GM12878 (cell line): ENCODE data around the gene FANCI. TPM values are rescaled to one million over a fixed set of nuclear protein-coding genes. Genes with fewer than 3 reads are reported as not detected.

Experiments
- ATAC-seq: fragments of 200-7000 bp; cut with Tn5 transposase; 3 replicates; pipeline ENCODE4 v1.9.1; 2020; ENCODE audit warnings: mild to moderate bottlenecking, moderate library complexity
- BruUV-seq: library from RNA; stranded (reverse); fragments of 400-500 nt; replicated peaks from 2 replicates; lab custom pipeline; 2021; lab: Mats Ljungman, UMichigan
- CTCF ChIA-PET: fragments of 300-600 bp; sonication (Branson Sonifier 250); formaldehyde crosslinking; extraction: SDS; loops from one replicate; lab custom pipeline; 2021; ENCODE audit warnings: inconsistent platforms; lab: Yijun Ruan, JAX
- POLR2A ChIA-PET: fragments of 350-600 bp; formaldehyde crosslinking; extraction: SDS; loops from one replicate; lab custom pipeline; 2021; ENCODE audit warnings: inconsistent platforms; lab: Charles Lee
- RAD21 ChIA-PET: fragments of 300-600 bp; sonication (Branson Sonifier 250); formaldehyde crosslinking; loops from one replicate; lab custom pipeline; 2023; ENCODE audit warnings: antibody characterized with exemption; ENCODE audit not compliant: unreplicated experiment; lab: Charles Lee
- SMC1A ChIA-PET: fragments of 300-600 bp; sonication (Branson Sonifier 250); formaldehyde crosslinking; loops from one replicate; lab custom pipeline; 2023; ENCODE audit not compliant: unreplicated experiment, uncharacterized antibody; lab: Charles Lee
- DNase-seq: peaks from one replicate; pipeline ENCODE4 v3.0.0-alpha.2; 2011; ENCODE audit warnings: low read depth, low spot score
- FAIRE-seq: peaks from 3 replicates; lab custom pipeline; 2011; peaks lifted over from hg19 to GRCh38; lab: Jason Lieb, UNC
- H2AFZ ChIP-seq: 2 replicates; pipeline ENCODE4 v1.6.0; 2011; ENCODE audit warnings: low read depth, low read length, control low read depth; ENCODE audit not compliant: control insufficient read depth
- H3K27ac ChIP-seq: 2 replicates; pipeline ENCODE4 v1.5.1; 2011; ENCODE audit warnings: control low read depth; ENCODE audit not compliant: control insufficient read depth, insufficient read depth
- H3K27me3 ChIP-seq, 2 experiments: replicated peaks in 1 of 2; 2 replicates each; pipeline versions ENCODE4 v1.6.0 to v1.6.1; 2011; ENCODE audit warnings: low read length in 1 of 2; ENCODE audit not compliant: control insufficient read depth in 2 of 2, insufficient read depth in 2 of 2
- H3K36me3 ChIP-seq, 2 experiments: 2 replicates each; pipeline ENCODE4 v1.5.1; 2011; ENCODE audit warnings: low read length in 1 of 2; ENCODE audit not compliant: control insufficient read depth in 2 of 2, insufficient read depth in 2 of 2
- H3K4me1 ChIP-seq: 2 replicates; pipeline ENCODE4 v1.6.1; 2011; ENCODE audit warnings: mild to moderate bottlenecking, low read length, moderate library complexity, mixed read lengths; ENCODE audit not compliant: control insufficient read depth, insufficient read depth
- H3K4me2 ChIP-seq: 2 replicates; pipeline ENCODE4 v1.6.0; 2011; ENCODE audit warnings: control low read depth; ENCODE audit not compliant: control insufficient read depth, insufficient read depth
- H3K4me3 ChIP-seq: fragments of 200-600 bp; sonication (generic); 2 replicates; pipeline ENCODE4 v1.5.1; 2016
- H3K79me2 ChIP-seq: 2 replicates; pipeline ENCODE4 v1.6.0; 2011; ENCODE audit warnings: low read length; ENCODE audit not compliant: control insufficient read depth, insufficient read depth
- H3K9ac ChIP-seq: 2 replicates; pipeline ENCODE4 v1.8.0; 2011; ENCODE audit warnings: low read length, control low read depth, mixed read lengths; ENCODE audit not compliant: control insufficient read depth, insufficient read depth
- H3K9me3 ChIP-seq: replicated peaks from 3 replicates; pipeline ENCODE4 v1.5.1; 2011; ENCODE audit warnings: mild to moderate bottlenecking, low read length; ENCODE audit not compliant: control insufficient read depth, insufficient read depth
- H4K20me1 ChIP-seq: 2 replicates; pipeline ENCODE4 v1.6.0; 2011; ENCODE audit not compliant: control insufficient read depth, insufficient read depth
- BACH1 ChIP-seq: fragments of 450-650 bp; IDR thresholded peaks from 2 replicates; pipeline ENCODE4 v1.6.1; 2017; ENCODE audit warnings: mild to moderate bottlenecking, borderline replicate concordance
- CHD1 ChIP-seq: IDR thresholded peaks from 2 replicates; pipeline ENCODE4 v1.6.1; 2012; ENCODE audit warnings: low read depth, low read length, improper control_type of control experiment
- CUX1 ChIP-seq: IDR thresholded peaks from 2 replicates; pipeline ENCODE4 v1.6.1; 2012; ENCODE audit warnings: improper control_type of control experiment, low read depth, low read length; ENCODE audit not compliant: insufficient replicate concordance
- E4F1 ChIP-seq: fragments of 450-650 bp; IDR thresholded peaks from 2 replicates; pipeline ENCODE4 v1.6.1; 2018; ENCODE audit warnings: borderline replicate concordance, mild to moderate bottlenecking; ENCODE audit not compliant: partially characterized antibody
- ETV6 ChIP-seq, 2 experiments: fragments of 450-650 bp in 1 of 2; IDR thresholded peaks in 1 of 2; conservative IDR thresholded peaks in 1 of 2; 2 replicates each; pipeline ENCODE4 v1.6.1; 2014; ENCODE audit warnings: antibody characterized with exemption in 1 of 2, borderline replicate concordance in 1 of 2, low read depth in 1 of 2, mild to moderate bottlenecking in 1 of 2, moderate library complexity in 1 of 2
- FOXM1 ChIP-seq: IDR thresholded peaks from 2 replicates; pipeline ENCODE4 v1.6.1; 2012; ENCODE audit warnings: low read depth, mild to moderate bottlenecking, inconsistent platforms, low read length, moderate library complexity
- HDGF ChIP-seq: fragments of 450-650 bp; IDR thresholded peaks from 2 replicates; pipeline ENCODE4 v1.6.1; 2016; ENCODE audit warnings: antibody characterized with exemption
- IKZF1 ChIP-seq: fragments of 450-650 bp; conservative IDR thresholded peaks from 2 replicates; pipeline ENCODE4 v1.6.1; 2017; ENCODE audit warnings: antibody characterized with exemption, mild to moderate bottlenecking
- IRF3 ChIP-seq: fragments of 450-650 bp; IDR thresholded peaks from 2 replicates; pipeline ENCODE4 v1.6.1; 2014; ENCODE audit warnings: mild to moderate bottlenecking
- KAT2A ChIP-seq: conservative IDR thresholded peaks from 2 replicates; pipeline ENCODE4 v1.6.1; 2011; ENCODE audit warnings: low read depth, low read length; ENCODE audit not compliant: control insufficient read depth
- PML ChIP-seq: IDR thresholded peaks from 2 replicates; pipeline ENCODE4 v1.6.1; 2012; ENCODE audit warnings: low read length, inconsistent platforms
- POLR2AphosphoS2 ChIP-seq: IDR thresholded peaks from 2 replicates; pipeline ENCODE4 v1.6.1; 2011; ENCODE audit warnings: low read depth, mild to moderate bottlenecking, low read length, improper control_type of control experiment, moderate library complexity
- POLR2AphosphoS5 ChIP-seq: IDR thresholded peaks from 2 replicates; pipeline ENCODE4 v1.6.1; 2011; ENCODE audit warnings: mild to moderate bottlenecking, low read length, inconsistent platforms
- RAD21 ChIP-seq: IDR thresholded peaks from 2 replicates; pipeline ENCODE4 v1.6.1; 2011; ENCODE audit warnings: mild to moderate bottlenecking, low read depth, low read length, moderate library complexity; ENCODE audit not compliant: insufficient read depth
- SMARCA5 ChIP-seq: fragments of 450-650 bp; IDR thresholded peaks from 2 replicates; pipeline ENCODE4 v1.6.1; 2017; ENCODE audit warnings: mild to moderate bottlenecking
- WGBS: methylation state at CpG from one replicate; pipeline ENCODE4 v1.1.6; 2016; ENCODE audit warnings: low lambda C conversion rate; ENCODE audit not compliant: insufficient replicate concordance, insufficient coverage; ENCODE audit errors: missing lambda C conversion rate; 5-methylcytosine and 5-hydroxymethylcytosine counted together
- in situ Hi-C: fragments of 300-500 bp; cut with MboI; formaldehyde crosslinking; loops from 9 replicates; pipeline ENCODE4 v1.14.3; 2018; ENCODE audit warnings: mixed read lengths
- intact Hi-C: fragments of 100-400 bp; cut with micrococcal nuclease; formaldehyde crosslinking; loops from one replicate; pipeline ENCODE4 v1.14.2; 2022; ENCODE audit not compliant: unreplicated experiment
- polyA plus RNA-seq, 11 experiments: library from polyadenylated mRNA; depleted of rRNA in 4 of 11; unstranded in 6 of 11; stranded (reverse) in 5 of 11; fragments of >200 nt; fragmentation: Nextera tagmentation in 4 of 11; fragmentation: Illumina TruSeq in 1 of 11; extraction: Ambion mirVana in 4 of 11; extraction: Trizol in 1 of 11; gene quantifications; 1 replicate in 1 of 11; 2 replicates in 10 of 11; pipeline versions ENCODE4 v1.2.1 to v1.2.3, GENCODE V29; 2011 to 2016; ENCODE audit warnings: inconsistent platforms in 2 of 11, missing spikeins in 2 of 11, low read depth in 1 of 11
- total RNA-seq, 4 experiments: library from RNA; depleted of rRNA in 3 of 4; stranded (reverse); fragments of >200 nt in 3 of 4; fragmentation: Illumina TruSeq in 1 of 4; extraction: Trizol in 1 of 4; gene quantifications; 2 replicates each; pipeline versions ENCODE4 v1.2.1 to v1.2.3, GENCODE V29; 2013 to 2021

Gene FANCI
- total and polyA plus RNA-seq, 10 of the 15 experiments (the other 5 are each of a cell fraction or from before 2014, with no cell fraction given): 38.1 to 129 (median 82.4) TPM

GRCh38 chr15:89243046-89243690 is 611 bp upstream of the FANCI start:
- H3K4me2 ChIP-seq: peak overlapping the region; percentile 98
- ChIA-PET POLR2A (interaction anchor here (1.7 kb wide), 1 partner anchor 92 kb away, joined by 8 read pairs; the partner anchor contains the start of gene POLG), SMC1A (interaction anchor here (1.1 to 2.4 kb wide), 3 partner anchors 36 to 65 kb away, joined by 3 to 17 read pairs (median 7); no protein-coding TSS in a partner anchor), RAD21 (interaction anchor here (0.6 to 4.0 kb wide), 3 partner anchors 36 to 933 kb away, joined by 3 to 32 read pairs (median 4); no protein-coding TSS in a partner anchor), CTCF (interaction anchor here (0.7 to 5.4 kb wide), 4 partner anchors 10 to 89 kb away, joined by 4 to 42 read pairs (median 4); no protein-coding TSS in a partner anchor)
- peak overlapping the region; percentile 96 for H3K9ac ChIP-seq
- no peaks in the 10 kb centered on the region for H3K27me3 ChIP-seq
- H3K79me2 ChIP-seq: peaks cover 32% of the 10 kb centered on the region
- H2AFZ ChIP-seq: peak overlapping the region; percentile 99
- intact Hi-C loops: no loop called here
- no peaks in the 10 kb centered on the region for H4K20me1 ChIP-seq
- no peak overlapping the region for H3K27ac ChIP-seq
- no peak for FAIRE-seq
- H3K4me3 ChIP-seq: peak overlapping the region; percentile 87
- in situ Hi-C loops: no loop called here
- no peaks in the 10 kb centered on the region for H3K9me3 ChIP-seq
- ATAC-seq: no peak
- H3K36me3 ChIP-seq: peaks cover 0 to 3% of the 10 kb centered on the region in 2 experiments; a peak in 1 of 4 replicates
- TSS peak; percentile 77 for BruUV-seq
- peaks cover 10% of the 10 kb centered on the region; the same call in 1 of the 2 replicates for H3K4me1 ChIP-seq
- WGBS: 51% methylated on average over 20 of the region's 20 CpGs
- DNase-seq: no peak
- TF ChIP-seq IRF3: no peak
- TF ChIP-seq CHD1: no peak
- no peak for TF ChIP-seq POLR2AphosphoS5
- no peak for TF ChIP-seq POLR2AphosphoS2
- TF ChIP-seq SMARCA5: no peak
- TF ChIP-seq HDGF: no peak
- no peak for TF ChIP-seq RAD21
- TF ChIP-seq BACH1: no peak
- TF ChIP-seq KAT2A: no peak
- no peak for TF ChIP-seq PML
- no peak for TF ChIP-seq E4F1
- no peak for TF ChIP-seq CUX1
- TF ChIP-seq IKZF1: no peak
- no peak for TF ChIP-seq ETV6 (conservative IDR thresholded peaks at IDR 0.05 in 1 of 2, IDR thresholded peaks at IDR 0.05 in 1 of 2; ENCODE audit: borderline replicate concordance in 1 of 2, low read depth in 1 of 2)
- no peak for TF ChIP-seq FOXM1
